Type B pancreatic cell (in vitro differentiated cells): ENCODE data around the gene SGCA. TPM values are rescaled to one million over a fixed set of nuclear protein-coding genes. Genes with fewer than 3 reads are reported as not detected.
A peak's percentile ranks its signal among the peaks of the same experiment; 100 is the strongest.

Experiments
- DNase-seq: peaks from one replicate; pipeline ENCODE4 v3.0.0; 2021; ENCODE audit warnings: mixed read lengths; ENCODE audit not compliant: unreplicated experiment; ENCODE audit errors: extremely low spot score
- H3K27ac Mint-ChIP-seq: 2 replicates; pipeline ENCODE4 v1.8.0; 2021; ENCODE audit warnings: mild to moderate bottlenecking, mixed read lengths
- H3K27me3 Mint-ChIP-seq: 2 replicates; pipeline ENCODE4 v1.8.0; 2021; ENCODE audit warnings: mixed read lengths
- H3K36me3 Mint-ChIP-seq: 2 replicates; pipeline ENCODE4 v1.8.0; 2021; ENCODE audit warnings: mixed read lengths
- H3K4me1 Mint-ChIP-seq: one replicate; pipeline ENCODE4 v1.8.0; 2021; ENCODE audit warnings: mixed read lengths; ENCODE audit not compliant: unreplicated experiment
- H3K4me3 Mint-ChIP-seq: 2 replicates; pipeline ENCODE4 v1.8.0; 2021; ENCODE audit warnings: mild to moderate bottlenecking, mixed read lengths
- H3K9me3 Mint-ChIP-seq: 2 replicates; pipeline ENCODE4 v1.8.0; 2021; ENCODE audit warnings: mixed read lengths
- CTCF ChIP-seq: fragments of 200-600 bp; sonication (generic); conservative IDR thresholded peaks from 2 replicates; pipeline ENCODE4 v1.5.0; 2021; ENCODE audit warnings: antibody characterized with exemption, mild to moderate bottlenecking
- total RNA-seq: library from RNA; stranded (reverse); gene quantifications from 2 replicates; pipeline ENCODE4 v1.2.1, GENCODE V29; 2021; ENCODE audit warnings: low replicate concordance

SGCA gene
- total RNA-seq, 1 donor from 2014 or later, result 0.72 TPM

GRCh38 chr17:50194140-50194933, 28.5 kb downstream of the SGCA start:
- no peaks in the 10 kb centered on the region for H3K9me3 Mint-ChIP-seq
- TF ChIP-seq CTCF, result no peak
- no peak overlapping the region for H3K4me3 Mint-ChIP-seq
- peaks cover 7% of the 10 kb centered on the region for H3K4me1 Mint-ChIP-seq
- H3K27me3 Mint-ChIP-seq, result peaks cover 13% of the 10 kb centered on the region
- H3K36me3 Mint-ChIP-seq, result no peaks in the 10 kb centered on the region
- H3K27ac Mint-ChIP-seq, result no peak overlapping the region
- DNase-seq, result no peak

GRCh38 chr17:50194934-50195865, 29.4 kb downstream of the SGCA start:
- no peak for TF ChIP-seq CTCF
- DNase-seq, result no peak
- H3K27ac Mint-ChIP-seq, result no peak overlapping the region
- no peak overlapping the region for H3K4me3 Mint-ChIP-seq
- H3K27me3 Mint-ChIP-seq, result peaks cover 13% of the 10 kb centered on the region
- H3K4me1 Mint-ChIP-seq, result peaks cover 7% of the 10 kb centered on the region
- H3K36me3 Mint-ChIP-seq, result no peaks in the 10 kb centered on the region
- no peaks in the 10 kb centered on the region for H3K9me3 Mint-ChIP-seq

GRCh38 chr17:50196036-50196435, 30.2 kb downstream of the SGCA start:
- Mint-ChIP-seq H3K27me3 (peaks cover 20% of the 10 kb centered on the region), H3K4me3 (no peak overlapping the region), H3K9me3 (no peaks in the 10 kb centered on the region), H3K4me1 (peaks cover 12% of the 10 kb centered on the region), H3K36me3 (no peaks in the 10 kb centered on the region), H3K27ac (no peak overlapping the region)
- TF ChIP-seq CTCF, result no peak
- no peak for DNase-seq

GRCh38 chr17:50196826-50197225, 31.0 kb downstream of the SGCA start:
- Mint-ChIP-seq H3K36me3 (no peaks in the 10 kb centered on the region), H3K4me1 (peaks cover 16% of the 10 kb centered on the region), H3K4me3 (no peak overlapping the region), H3K27me3 (peaks cover 25% of the 10 kb centered on the region), H3K9me3 (no peaks in the 10 kb centered on the region), H3K27ac (no peak overlapping the region)
- TF ChIP-seq CTCF, result no peak
- no peak for DNase-seq

- Mint-ChIP-seq H3K4me3 (peak overlapping the region; percentile 82), H3K4me1 (peaks cover 20% of the 10 kb centered on the region), H3K27me3 (peaks cover 37% of the 10 kb centered on the region), H3K27ac (peak overlapping the region; percentile 84), H3K9me3 (no peaks in the 10 kb centered on the region), H3K36me3 (no peaks in the 10 kb centered on the region)
- DNase-seq, result no peak
- TF ChIP-seq CTCF, result peak; percentile 76
These were observed 32.3 kb downstream of the SGCA start for GRCh38 chr17:50198026-50198669.
